ENCODE results near the gene LYRM9. TPM values are rescaled to one million over a fixed set of nuclear protein-coding genes. Genes with fewer than 3 reads are reported as not detected.
A peak's percentile ranks its signal among the peaks of the same experiment; 100 is the strongest.

LYRM9 gene
- polyA plus RNA-seq, 1 of the 3 experiments (the other 2 are of a cell fraction) = 4.6 TPM

- Histone ChIP-seq H2AFZ (ENCODE audit: low read depth) (no peak overlapping the region), H3K36me3 (replicated peaks in 1 of 2; ENCODE audit: control insufficient read depth in 1 of 2, insufficient read depth in 2 of 2, low read length in 1 of 2) (no peaks in the 10 kb centered on the region), H3K4me2 (no peak overlapping the region), H3F3A (replicated peaks; ENCODE audit: insufficient read depth) (no peaks in the 10 kb centered on the region), H3K4me3 (ENCODE audit: low read depth in 2 of 2, low read length in 1 of 2) (no peak overlapping the region), H4K20me1 (ENCODE audit: insufficient read depth) (no peaks in the 10 kb centered on the region), H3K9ac (no peak overlapping the region), H3K27ac (ENCODE audit: low read depth in 2 of 2, low read length in 1 of 2) (no peak overlapping the region), H3K9me3 (no peaks in the 10 kb centered on the region), H3K9me2 (no peaks in the 10 kb centered on the region), H3K27me3 (ENCODE audit: insufficient read depth) (no peaks in the 10 kb centered on the region), H3K79me2 (ENCODE audit: insufficient read depth) (no peaks in the 10 kb centered on the region), H3K4me1 (ENCODE audit: control insufficient read depth in 1 of 2, insufficient read depth in 2 of 2, low read depth in 1 of 2, low read length in 1 of 2) (peaks cover 0 to 9% of the 10 kb centered on the region in 2 experiments; a peak in 1 of 4 replicates)
- 45% methylated on average over 3 of the region's 3 CpGs for WGBS (ENCODE audit: low lambda C conversion rate)
- ChIA-PET CTCF (no interaction called here), POLR2A (no interaction called here)
- TF ChIP-seq CHD2 (IDR thresholded peaks at IDR 0.05; ENCODE audit: low read length, partially characterized antibody) (no peak), MXI1 (IDR thresholded peaks at IDR 0.05; ENCODE audit: low read depth, low read length) (no peak), TEAD4 (IDR thresholded peaks at IDR 0.05; ENCODE audit: borderline replicate concordance, insufficient read depth) (no peak), RFX5 (IDR thresholded peaks at IDR 0.05; ENCODE audit: low read length) (no peak), POLR2AphosphoS5 (IDR thresholded peaks at IDR 0.05; ENCODE audit: low read depth, low read length) (no peak), FOSL2 (IDR thresholded peaks at IDR 0.05; ENCODE audit: borderline replicate concordance, low read depth) (no peak), TAF1 (IDR thresholded peaks at IDR 0.05; ENCODE audit: borderline replicate concordance, low read depth, low read length) (no peak), NRF1 (IDR thresholded peaks at IDR 0.05; ENCODE audit: low read depth, low read length) (no peak), ZBTB33 (IDR thresholded peaks at IDR 0.05; ENCODE audit: borderline replicate concordance, low read depth) (no peak), SMC3 (IDR thresholded peaks at IDR 0.05; ENCODE audit: low read depth, low read length) (no peak), IRF3 (IDR thresholded peaks at IDR 0.05; ENCODE audit: low read depth, low read length) (no peak)
- no peak for DNase-seq
Measured at GRCh38 chr17:27921599-27921998, 28.4 kb upstream of the LYRM9 start.

GRCh38 chr17:27921077-27921476, 27.9 kb upstream of the LYRM9 start:
- no peaks in the 10 kb centered on the region for H3K27me3 ChIP-seq (ENCODE audit: insufficient read depth)
- no peak overlapping the region for H3K4me3 ChIP-seq (ENCODE audit: low read depth in 2 of 2, low read length in 1 of 2)
- TF ChIP-seq ELF1 (IDR thresholded peaks at IDR 0.05) = no peak
- no peak for TF ChIP-seq CTCF (IDR thresholded peaks at IDR 0.05)
- no peak for TF ChIP-seq USF2 (IDR thresholded peaks at IDR 0.05; ENCODE audit: borderline replicate concordance, low read depth, low read length)
- no peak for TF ChIP-seq GATA2 (CRISPR knock-in tag; IDR thresholded peaks at IDR 0.05)
- TF ChIP-seq ZBTB33 (IDR thresholded peaks at IDR 0.05; ENCODE audit: borderline replicate concordance, low read depth) = no peak
- no peak for TF ChIP-seq CHD2 (IDR thresholded peaks at IDR 0.05; ENCODE audit: low read length, partially characterized antibody)
- TF ChIP-seq NRF1 (IDR thresholded peaks at IDR 0.05; ENCODE audit: low read depth, low read length) = no peak
- no peak for TF ChIP-seq RFX5 (IDR thresholded peaks at IDR 0.05; ENCODE audit: low read length)
- no peak for TF ChIP-seq FOXJ3 (CRISPR knock-in tag; IDR thresholded peaks at IDR 0.05)
- no peak for TF ChIP-seq EZH2phosphoT487 (IDR thresholded peaks at IDR 0.05; ENCODE audit: borderline replicate concordance, low read depth)
- TF ChIP-seq TAF1 (IDR thresholded peaks at IDR 0.05; ENCODE audit: borderline replicate concordance, low read depth, low read length) = no peak
- TF ChIP-seq FOSL2 (IDR thresholded peaks at IDR 0.05; ENCODE audit: borderline replicate concordance, low read depth) = no peak
- ChIA-PET POLR2A (no interaction called here), CTCF (no interaction called here)
- no peak overlapping the region for H3K4me2 ChIP-seq
- no peaks in the 10 kb centered on the region for H3F3A ChIP-seq (replicated peaks; ENCODE audit: insufficient read depth)
- DNase-seq = no peak
- peaks cover 0 to 9% of the 10 kb centered on the region in 2 experiments; a peak in 1 of 4 replicates for H3K4me1 ChIP-seq (ENCODE audit: control insufficient read depth in 1 of 2, insufficient read depth in 2 of 2, low read depth in 1 of 2, low read length in 1 of 2)
- no peak overlapping the region for H3K9ac ChIP-seq
- H2AFZ ChIP-seq (ENCODE audit: low read depth) = no peak overlapping the region
- 44% methylated on average over 5 of the region's 5 CpGs for WGBS (ENCODE audit: low lambda C conversion rate)
- no peaks in the 10 kb centered on the region for H4K20me1 ChIP-seq (ENCODE audit: insufficient read depth)
- H3K9me2 ChIP-seq = no peaks in the 10 kb centered on the region
- H3K9me3 ChIP-seq = no peaks in the 10 kb centered on the region
- H3K27ac ChIP-seq (ENCODE audit: low read depth in 2 of 2, low read length in 1 of 2) = peak overlapping the region in 1 of 2 experiments; percentile 2; a peak in 2 of 4 replicates
- H3K36me3 ChIP-seq (replicated peaks in 1 of 2; ENCODE audit: control insufficient read depth in 1 of 2, insufficient read depth in 2 of 2, low read length in 1 of 2) = no peaks in the 10 kb centered on the region
- no peaks in the 10 kb centered on the region for H3K79me2 ChIP-seq (ENCODE audit: insufficient read depth)

Data from SK-N-SH (cell line).